GM12874 (cell line): ENCODE results near the gene FAXC.

Source experiments
- CTCF ChIP-seq: IDR thresholded peaks from 2 replicates; pipeline ENCODE4 v1.5.1; 2011; ENCODE audit warnings: low read depth, mild to moderate bottlenecking, control low read depth, low read length, moderate library complexity; ENCODE audit not compliant: insufficient read depth

FAXC gene

GRCh38 chr6:99350573-99350972 lies 1.1 kb upstream of the FAXC start:
- TF ChIP-seq CTCF: no peak

DNA sequence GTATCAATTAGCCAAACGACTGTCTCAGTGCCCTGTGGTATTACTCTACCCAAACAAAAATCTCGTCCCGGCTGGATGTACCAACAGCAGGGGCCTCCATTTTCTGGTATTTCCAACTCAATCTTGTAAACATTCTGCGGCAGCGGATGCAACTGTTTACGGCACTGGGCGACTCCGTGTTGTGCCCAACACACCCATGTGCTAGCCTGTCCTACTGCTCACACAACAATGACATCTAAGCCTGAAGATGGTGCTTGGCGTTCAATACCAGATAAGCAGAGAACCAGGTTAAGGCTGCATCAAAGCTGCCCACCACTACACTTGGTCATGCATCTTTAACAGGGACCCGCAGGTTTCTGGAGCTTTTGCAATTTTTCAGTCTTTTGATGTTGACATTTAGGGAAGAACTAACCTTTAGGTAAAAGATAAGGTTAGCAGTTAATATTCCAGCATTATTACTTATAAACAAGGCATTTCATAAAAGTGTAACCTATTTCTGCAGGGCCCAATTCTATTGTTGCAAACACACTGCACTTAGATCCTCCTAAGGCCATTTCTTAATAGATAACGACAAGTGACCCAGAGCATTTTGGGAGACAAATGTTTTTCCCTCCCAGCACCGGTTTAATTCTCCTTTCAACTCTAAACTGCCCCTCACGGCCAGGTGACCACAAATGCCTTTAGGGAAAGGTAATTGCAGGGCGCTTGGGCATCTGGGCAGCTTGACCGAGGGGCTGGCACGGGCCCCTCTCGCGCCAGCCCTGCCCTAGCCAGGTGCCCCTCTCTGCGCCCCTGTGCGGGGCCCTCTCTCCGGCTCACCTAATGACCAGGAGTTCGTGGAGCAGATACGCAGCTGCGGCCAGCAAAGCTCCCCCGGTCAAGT lies 945 bp downstream of the FAXC start:
- no peak for TF ChIP-seq CTCF

DNA sequence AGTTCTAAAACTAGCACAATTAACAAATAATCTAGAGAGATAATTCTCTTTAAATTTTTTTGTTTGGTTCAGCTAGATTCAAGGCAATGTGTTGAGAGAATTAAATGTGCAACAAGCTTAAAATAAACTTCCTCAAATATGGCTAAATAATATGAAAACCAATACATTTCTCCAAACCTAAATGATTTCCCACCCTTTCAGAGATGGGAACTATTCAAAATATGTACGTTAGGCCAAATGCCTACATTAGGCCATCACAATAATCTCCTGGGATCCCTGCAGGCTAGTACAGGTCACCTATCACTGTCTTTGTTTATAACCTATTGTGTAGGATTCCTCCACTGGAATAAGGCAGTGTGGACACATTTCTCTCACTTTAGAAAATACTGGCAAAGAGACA lies 1.7 kb downstream of the FAXC start:
- no peak for TF ChIP-seq CTCF

GRCh38 chr6:99346595-99346994 lies 2.9 kb downstream of the FAXC start:
- no peak for TF ChIP-seq CTCF

GRCh38 chr6:99345164-99345563 lies 4.3 kb downstream of the FAXC start:
- no peak for TF ChIP-seq CTCF

- TF ChIP-seq CTCF: no peak
Observed at GRCh38 chr6:99344289-99344688, 5.2 kb downstream of the FAXC start.

- TF ChIP-seq CTCF: no peak
Observed at GRCh38 chr6:99341862-99342455, 7.5 kb downstream of the FAXC start.
